GM18507 (cell line): ENCODE results near the gene EAF1.
"Not testable (repeated sequence)": the region's sequence is repeated elsewhere in the genome, so short reads cannot be mapped to it uniquely, and the experiment has no call there.

Experiments used
- DNase-seq: peaks from one replicate; pipeline ENCODE4 v3.0.0; 2011; ENCODE audit warnings: low read depth; ENCODE audit not compliant: insufficient read length; ENCODE audit errors: extremely low spot score
- FAIRE-seq: peaks from 2 replicates; lab custom pipeline; 2011; peaks lifted over from hg19 to GRCh38; lab: Jason Lieb, UNC

The EAF1 gene

GRCh38 chr3:15427182-15427880 lies at the start of gene EAF1, which contains the start of gene METTL6:
TSS of gene EAF1 (plus strand) at chr3:15427598. CDS start at chr3:15427780, 182 bp downstream.
TSS of gene METTL6 (minus strand) at chr3:15427544. CDS start at chr3:15426511, 1,033 bp downstream.
- peak; percentile 89 for DNase-seq
- peak; percentile 88 for FAIRE-seq

GRCh38 chr3:15377961-15378791 lies 49.2 kb upstream of the EAF1 start:
- peak; percentile 98 for FAIRE-seq
- no peak for DNase-seq

GRCh38 chr3:15380980-15381890 lies 46.2 kb upstream of the EAF1 start:
- DNase-seq (no peak), FAIRE-seq (no peak)

GRCh38 chr3:15382405-15382923 lies 44.9 kb upstream of the EAF1 start:
- FAIRE-seq: peak; percentile 35
- DNase-seq: no peak

- FAIRE-seq: peak; percentile 92
- DNase-seq: no peak
Observed at GRCh38 chr3:15384510-15385237, 42.7 kb upstream of the EAF1 start.

DNA sequence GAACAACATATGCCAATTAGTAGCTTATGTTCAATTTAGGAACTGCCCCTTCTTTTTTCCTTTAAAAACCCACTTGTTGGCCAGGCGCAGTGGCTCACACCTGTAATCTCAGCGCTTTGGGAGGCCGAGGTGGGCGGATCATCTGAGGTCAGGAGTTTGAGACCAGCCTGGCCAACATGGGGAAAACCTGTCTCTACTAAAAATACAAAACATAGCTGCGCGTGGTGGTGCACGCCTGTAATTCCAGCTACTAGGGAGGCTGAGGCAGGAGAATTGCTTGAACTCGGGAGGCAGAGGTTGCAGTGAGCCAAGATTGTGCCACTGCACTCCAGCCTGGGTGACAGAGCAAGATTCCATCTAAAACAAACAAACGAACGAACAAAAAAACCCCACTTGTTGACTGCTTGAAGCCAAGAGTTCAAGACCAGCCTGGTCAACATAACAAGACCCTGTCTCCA lies 42.1 kb upstream of the EAF1 start:
- FAIRE-seq, DNase-seq: not testable (repeated sequence)

GRCh38 chr3:15385901-15386653 lies 41.3 kb upstream of the EAF1 start:
- FAIRE-seq (no peak), DNase-seq (no peak)

- not testable (repeated sequence) for FAIRE-seq, DNase-seq
Observed at GRCh38 chr3:15386654-15386955, 40.8 kb upstream of the EAF1 start.

GRCh38 chr3:15387171-15387581 lies 40.2 kb upstream of the EAF1 start:
- no peak for FAIRE-seq
- DNase-seq: no peak

DNA sequence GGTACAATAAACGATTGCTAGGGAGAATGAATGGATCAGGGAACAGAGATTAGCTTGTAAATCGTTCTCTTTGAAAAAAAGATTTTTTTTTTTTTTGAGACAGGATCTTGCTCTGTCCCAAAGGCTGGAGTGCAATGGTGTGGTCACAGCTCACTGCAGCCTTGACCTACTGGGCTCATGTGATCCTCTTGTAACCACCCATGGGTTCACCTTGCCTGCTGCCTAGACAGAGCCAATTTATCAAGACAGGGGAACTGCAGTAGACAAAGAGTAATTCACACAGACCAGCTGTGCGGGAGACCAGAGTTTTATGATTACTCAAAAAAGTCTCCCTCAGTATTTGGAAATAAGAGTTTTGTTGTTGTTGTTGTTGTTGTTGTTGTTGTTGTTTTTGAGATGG lies 39.7 kb upstream of the EAF1 start:
- no peak for DNase-seq
- peak; percentile 29 for FAIRE-seq

- not testable (repeated sequence) for DNase-seq, FAIRE-seq
Observed at GRCh38 chr3:15388335-15388734, 39.1 kb upstream of the EAF1 start.

DNA sequence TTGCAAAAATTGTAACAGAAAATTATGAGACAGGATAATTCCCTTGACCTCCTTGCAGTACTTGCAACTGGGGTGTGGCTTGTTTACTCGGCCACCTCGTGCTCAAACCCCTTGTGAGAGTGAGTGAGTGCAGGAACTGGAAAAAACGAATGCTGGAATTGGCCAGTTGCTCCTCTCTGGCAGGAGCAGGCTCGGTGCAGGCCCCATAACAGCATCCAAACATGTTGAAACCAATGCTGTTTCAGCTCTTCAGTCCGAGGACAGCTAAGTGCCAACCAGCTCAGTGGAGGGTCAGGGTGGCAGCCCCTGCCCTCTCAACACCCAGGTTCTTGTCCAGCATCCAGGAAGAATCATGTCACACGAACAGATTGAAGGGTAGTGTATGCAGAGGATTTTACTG lies 36.9 kb upstream of the EAF1 start:
- no peak for FAIRE-seq

DNA sequence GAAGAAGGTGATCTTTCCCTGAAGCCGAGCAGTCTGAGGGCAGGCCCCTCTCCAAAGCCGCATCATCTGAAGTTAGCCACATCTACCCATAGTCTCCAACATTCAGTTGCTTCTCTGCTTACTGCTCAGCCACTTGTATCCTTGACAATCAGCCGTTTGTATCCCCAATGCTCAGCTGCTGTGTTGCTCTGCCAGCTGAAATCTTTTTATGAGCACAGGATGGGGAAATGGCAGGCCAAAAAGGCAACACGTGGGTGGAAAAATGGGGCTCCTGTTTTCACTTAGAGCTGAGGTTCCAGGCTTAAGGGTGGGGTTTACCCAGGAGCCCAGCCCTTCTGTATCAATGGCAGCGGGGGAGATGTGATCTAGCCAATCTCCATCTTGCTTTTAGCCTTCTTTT lies 36.4 kb upstream of the EAF1 start:
- FAIRE-seq: no peak
- DNase-seq: no peak

More for the DNA sequence above, 36.9 kb upstream of the EAF1 start:
- no peak for DNase-seq

GRCh38 chr3:15393252-15393651 lies 34.1 kb upstream of the EAF1 start:
- not testable (repeated sequence) for FAIRE-seq

GRCh38 chr3:15398731-15399133 lies 28.7 kb upstream of the EAF1 start:
- not testable (repeated sequence) for DNase-seq
- FAIRE-seq: peak; percentile 76

More at GRCh38 chr3:15393252-15393651, 34.1 kb upstream of the EAF1 start:
- not testable (repeated sequence) for DNase-seq

DNA sequence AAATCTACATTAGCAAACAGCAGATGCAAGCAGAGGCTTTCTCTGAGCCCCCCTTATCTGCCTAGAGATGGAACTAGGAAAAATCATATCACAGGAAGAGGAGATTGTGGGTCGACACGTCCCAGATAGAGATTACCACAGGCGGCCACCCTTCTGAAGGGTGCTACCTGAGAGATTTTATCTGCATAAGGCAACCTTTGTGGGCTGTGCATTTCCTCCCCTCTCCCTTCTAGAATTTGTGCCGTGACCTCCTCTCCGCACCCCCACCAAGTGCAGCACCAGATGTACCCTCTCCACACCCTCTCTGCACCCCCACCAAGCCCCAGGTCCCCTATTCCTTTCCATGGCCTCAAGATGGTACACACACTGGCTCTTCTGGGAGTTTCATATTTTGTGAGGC lies 27.4 kb upstream of the EAF1 start:
- DNase-seq (no peak), FAIRE-seq (no peak)

- DNase-seq (no peak), FAIRE-seq (no peak)
Observed at GRCh38 chr3:15401936-15402335, 25.5 kb upstream of the EAF1 start.

- no peak for FAIRE-seq
- DNase-seq: no peak
Observed at GRCh38 chr3:15403495-15403894, 23.9 kb upstream of the EAF1 start.
